Right atrium auricular region (tissue), 2 donors: ENCODE results near the gene ERICH3. TPM values are rescaled to one million over a fixed set of nuclear protein-coding genes. Genes with fewer than 3 reads are reported as not detected.

ENCODE experiments used
- DNase-seq: peaks from one replicate; pipeline ENCODE4 v3.0.0-alpha.2; 2019; ENCODE audit warnings: low spot score
- H3K27ac ChIP-seq, 2 donors: fragments of 200-600 bp; sonication (generic); 1 replicate in 1 of 2; 2 replicates in 1 of 2; pipeline ENCODE4 v1.5.1; 2016 to 2019
- H3K27me3 ChIP-seq, 2 donors: fragments of 200-600 bp; sonication (generic); one replicate each; pipeline versions ENCODE4 v1.5.1 to v1.6.0; 2017 to 2019
- H3K36me3 ChIP-seq: fragments of 200-600 bp; sonication (generic); one replicate; pipeline ENCODE4 v1.5.1; 2016
- H3K4me1 ChIP-seq, 2 donors: fragments of 200-600 bp; sonication (generic); one replicate each; pipeline versions ENCODE4 v1.5.1 to v1.6.0; 2017 to 2019
- H3K4me3 ChIP-seq, 2 donors: fragments of 200-600 bp; sonication (generic); 1 replicate in 1 of 2; 2 replicates in 1 of 2; pipeline ENCODE4 v1.5.1; 2017 to 2019; ENCODE audit warnings: mild to moderate bottlenecking in 1 of 2, moderate library complexity in 1 of 2
- H3K9me3 ChIP-seq, 2 donors: fragments of 200-600 bp; sonication (generic); one replicate each; pipeline ENCODE4 v1.5.1; 2019
- CTCF ChIP-seq, 2 donors: fragments of 200-600 bp; sonication (generic); IDR thresholded peaks; one replicate each; pipeline ENCODE4 v1.5.1; 2019; ENCODE audit warnings: antibody characterized with exemption in 2 of 2
- total RNA-seq, 2 donors: library from RNA; depleted of rRNA; stranded (reverse); fragments of >200 nt; gene quantifications; one replicate each; pipeline ENCODE4 v1.1.0, GENCODE V29; 2016

ERICH3 gene
- total RNA-seq, 2 donors from 2014 or later, result 0.07 TPM; not detected in 1

DNA sequence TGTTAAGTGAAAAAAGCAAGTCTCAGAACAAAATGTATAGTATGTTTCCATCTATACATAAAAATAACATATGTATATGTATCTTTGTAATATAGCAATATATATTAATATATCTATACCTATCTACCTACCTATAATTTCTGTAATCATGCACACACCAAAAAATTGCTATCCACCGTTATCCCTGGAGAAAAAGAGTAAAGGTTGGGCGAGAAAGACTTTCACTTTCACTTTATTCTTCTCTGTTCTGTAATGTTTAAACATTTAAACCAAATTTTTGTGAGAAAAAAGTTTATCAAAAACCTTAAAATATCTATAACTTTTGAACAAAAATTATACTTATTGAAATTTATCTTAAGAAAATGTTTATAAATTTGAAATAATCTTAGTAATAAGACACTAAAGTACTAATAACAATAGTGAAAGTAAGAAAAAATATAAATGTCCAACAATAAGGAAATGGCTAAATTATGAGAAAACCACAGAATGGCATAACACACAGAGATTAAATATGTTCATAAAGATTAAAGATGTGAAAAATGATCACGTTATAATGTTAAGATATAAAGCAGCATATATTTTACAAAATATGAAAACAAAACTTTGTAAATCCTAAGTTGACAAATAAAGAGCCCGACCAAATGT is 87.2 kb downstream of the ERICH3 start:
- H3K27me3 ChIP-seq, result no peaks in the 10 kb centered on the region
- no peak overlapping the region for H3K4me3 ChIP-seq
- no peak for TF ChIP-seq CTCF (IDR thresholded peaks at IDR 0.05)
- H3K4me1 ChIP-seq, result no peaks in the 10 kb centered on the region
- H3K36me3 ChIP-seq, result no peaks in the 10 kb centered on the region
- H3K27ac ChIP-seq, result no peak overlapping the region
- H3K9me3 ChIP-seq, result no peaks in the 10 kb centered on the region
- DNase-seq, result no peak

DNA sequence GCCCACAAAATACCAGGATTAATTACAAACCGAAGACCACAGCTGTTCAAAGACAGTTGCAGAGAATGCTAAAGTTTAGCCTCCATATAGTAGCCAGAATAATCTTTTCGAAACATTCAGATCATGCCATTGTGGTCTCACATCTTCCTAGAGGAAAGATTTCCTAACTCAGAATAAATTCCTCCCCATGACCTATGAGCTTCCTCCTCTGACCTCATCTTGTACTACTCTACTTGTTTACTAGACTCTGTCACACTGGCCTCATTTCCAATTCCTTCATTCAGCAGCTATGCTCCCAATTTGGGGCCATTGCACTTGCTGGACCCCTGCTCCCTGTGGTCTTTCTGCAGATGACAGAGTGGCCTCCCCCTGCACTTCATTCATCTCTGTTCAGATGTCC is 89.4 kb downstream of the ERICH3 start:
- H3K27ac ChIP-seq, result no peak overlapping the region
- H3K9me3 ChIP-seq, result no peaks in the 10 kb centered on the region
- DNase-seq, result no peak
- no peak overlapping the region for H3K4me3 ChIP-seq
- no peak for TF ChIP-seq CTCF (IDR thresholded peaks at IDR 0.05)
- H3K4me1 ChIP-seq, result no peaks in the 10 kb centered on the region
- no peaks in the 10 kb centered on the region for H3K36me3 ChIP-seq
- no peaks in the 10 kb centered on the region for H3K27me3 ChIP-seq

GRCh38 chr1:74583397-74583796 is 90.2 kb downstream of the ERICH3 start:
- TF ChIP-seq CTCF (IDR thresholded peaks at IDR 0.05), result no peak
- H3K27ac ChIP-seq, result no peak overlapping the region

GRCh38 chr1:74579425-74579824 is 94.2 kb downstream of the ERICH3 start:
- TF ChIP-seq CTCF (IDR thresholded peaks at IDR 0.05), result no peak
- no peak for DNase-seq
- Histone ChIP-seq H3K27me3 (no peaks in the 10 kb centered on the region), H3K4me3 (no peak overlapping the region), H3K9me3 (no peaks in the 10 kb centered on the region), H3K36me3 (no peaks in the 10 kb centered on the region), H3K27ac (no peak overlapping the region), H3K4me1 (no peaks in the 10 kb centered on the region)

More at GRCh38 chr1:74583397-74583796, 90.2 kb downstream of the ERICH3 start:
- Histone ChIP-seq H3K27me3 (no peaks in the 10 kb centered on the region), H3K4me3 (no peak overlapping the region), H3K36me3 (no peaks in the 10 kb centered on the region), H3K9me3 (no peaks in the 10 kb centered on the region), H3K4me1 (no peaks in the 10 kb centered on the region)
- no peak for DNase-seq

DNA sequence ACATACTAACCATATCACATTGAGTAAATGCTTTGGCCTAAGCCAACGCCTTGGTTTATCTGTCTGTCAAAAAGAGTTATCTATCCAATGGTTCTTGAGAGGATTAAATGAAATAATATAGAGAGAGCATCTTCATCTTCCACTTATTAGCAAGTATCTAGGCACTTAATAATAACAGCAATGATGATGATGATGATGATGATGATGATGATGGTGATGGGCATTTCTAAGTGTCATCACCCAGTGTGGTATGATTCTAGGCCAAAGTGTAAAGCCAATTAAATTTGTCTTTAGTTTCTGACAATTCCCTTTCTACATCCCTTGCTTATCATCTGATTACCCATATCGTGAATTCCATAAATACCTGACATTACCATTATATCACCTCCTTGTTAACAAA is 95.5 kb downstream of the ERICH3 start:
- DNase-seq, result no peak
- no peak for TF ChIP-seq CTCF (IDR thresholded peaks at IDR 0.05)

DNA sequence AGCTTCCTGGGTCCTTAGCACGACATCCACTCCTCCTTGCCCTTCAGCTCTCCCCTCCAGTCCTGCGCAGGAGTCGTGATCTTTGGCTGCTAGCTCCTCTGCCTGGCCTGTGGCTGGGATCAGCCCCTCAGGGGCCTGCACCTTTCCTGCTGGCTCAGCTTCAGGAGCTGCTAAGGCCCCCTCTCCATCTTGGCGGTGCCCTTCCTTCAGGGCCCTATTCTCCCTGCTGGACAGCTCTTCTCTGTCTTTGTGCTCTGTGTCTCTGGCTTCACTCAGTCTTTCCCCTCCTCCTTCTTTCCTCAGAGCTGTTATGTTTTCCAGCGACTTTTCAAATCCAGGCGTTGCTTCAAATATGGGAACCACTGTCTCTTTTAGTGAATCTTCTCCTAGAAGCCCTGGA is 101.7 kb downstream of the ERICH3 start:
- Histone ChIP-seq H3K9me3 (no peaks in the 10 kb centered on the region), H3K36me3 (no peaks in the 10 kb centered on the region)

More for the DNA sequence above, 95.5 kb downstream of the ERICH3 start:
- Histone ChIP-seq H3K27me3 (no peaks in the 10 kb centered on the region), H3K9me3 (no peaks in the 10 kb centered on the region), H3K36me3 (no peaks in the 10 kb centered on the region), H3K4me3 (no peak overlapping the region), H3K27ac (no peak overlapping the region), H3K4me1 (no peaks in the 10 kb centered on the region)

More for the DNA sequence above, 101.7 kb downstream of the ERICH3 start:
- no peak for DNase-seq
- H3K27ac ChIP-seq, result no peak overlapping the region
- no peak overlapping the region for H3K4me3 ChIP-seq
- TF ChIP-seq CTCF (IDR thresholded peaks at IDR 0.05), result no peak
- H3K4me1 ChIP-seq, result no peaks in the 10 kb centered on the region
- H3K27me3 ChIP-seq, result no peaks in the 10 kb centered on the region
